HG03097 (cell line): ENCODE measurements around the gene SLAIN2.

Experiments used
- ATAC-seq: cut with Tn5 transposase; IDR thresholded peaks from one replicate; pipeline ENCODE4 v1.9.1; 2021; ENCODE audit not compliant: unreplicated experiment, low FRiP score

Gene SLAIN2

GRCh38 chr4:48368389-48368788 is 27.1 kb downstream of the SLAIN2 start:
- ATAC-seq, result no peak

- no peak for ATAC-seq
These were observed 27.9 kb downstream of the SLAIN2 start for GRCh38 chr4:48369248-48369647.

GRCh38 chr4:48369771-48370170 is 28.4 kb downstream of the SLAIN2 start:
- no peak for ATAC-seq

- no peak for ATAC-seq
These were observed 29.2 kb downstream of the SLAIN2 start for GRCh38 chr4:48370260-48371134.

- no peak for ATAC-seq
These were observed 30.9 kb downstream of the SLAIN2 start for GRCh38 chr4:48372272-48372671.

- ATAC-seq, result no peak
These were observed 34.4 kb downstream of the SLAIN2 start for GRCh38 chr4:48375651-48376304.

GRCh38 chr4:48379587-48380180 is 38.4 kb downstream of the SLAIN2 start:
- ATAC-seq, result no peak

- no peak for ATAC-seq
These were observed 39.3 kb downstream of the SLAIN2 start for GRCh38 chr4:48380583-48381167.

GRCh38 chr4:48388525-48389154 is 47.3 kb downstream of the SLAIN2 start:
- ATAC-seq, result no peak

- no peak for ATAC-seq
These were observed 54.7 kb downstream of the SLAIN2 start for GRCh38 chr4:48396043-48396442.

- ATAC-seq, result no peak
These were observed 59.1 kb downstream of the SLAIN2 start for GRCh38 chr4:48400416-48400815.

- no peak for ATAC-seq
These were observed 62.0 kb downstream of the SLAIN2 start for GRCh38 chr4:48403358-48403757.

- no peak for ATAC-seq
These were observed 62.5 kb downstream of the SLAIN2 start for GRCh38 chr4:48403779-48404178.

GRCh38 chr4:48405924-48406323 is 64.6 kb downstream of the SLAIN2 start:
- no peak for ATAC-seq

- ATAC-seq, result no peak
These were observed 67.9 kb downstream of the SLAIN2 start for GRCh38 chr4:48409203-48409602.

- no peak for ATAC-seq
These were observed 69.5 kb downstream of the SLAIN2 start for GRCh38 chr4:48410812-48411211.

GRCh38 chr4:48420144-48420543 is 78.8 kb downstream of the SLAIN2 start:
- no peak for ATAC-seq

- no peak for ATAC-seq
These were observed 79.8 kb downstream of the SLAIN2 start for GRCh38 chr4:48421101-48421500.

GRCh38 chr4:48428926-48429325 is 87.6 kb downstream of the SLAIN2 start:
- no peak for ATAC-seq

GRCh38 chr4:48429709-48430474 is 88.6 kb downstream of the SLAIN2 start:
- no peak for ATAC-seq
